ENCODE measurements around the gene USP6NL.

USP6NL gene

GRCh38 chr10:11528286-11528685, 83.2 kb downstream of the USP6NL start:
- Histone ChIP-seq H3K4me1 (ENCODE audit: low read length) (peaks cover 29% of the 10 kb centered on the region), H3K36me3 (replicated peaks; ENCODE audit: low read depth, low read length) (peaks cover 4% of the 10 kb centered on the region), H3K79me2 (ENCODE audit: low read length) (0 out of 2 replicates have a peak, but pooled peaks cover 2% of the 10 kb centered on the region), H4K20me1 (ENCODE audit: insufficient read depth, low read length) (no peaks in the 10 kb centered on the region), H3K4me3 (ENCODE audit: low read length) (no peak overlapping the region), H3K9me3 (ENCODE audit: insufficient read depth, low read length) (no peaks in the 10 kb centered on the region), H3K27ac (ENCODE audit: low read length) (no peak overlapping the region), H3K9ac (ENCODE audit: low read length) (0 out of 2 replicates have a peak overlapping the region, but pooled peaks have one; percentile 23), H2AFZ (ENCODE audit: low read depth, low read length) (no peak overlapping the region), H3K4me2 (ENCODE audit: low read length) (peak overlapping the region; percentile 78; the same call in 1 of the 2 replicates), H3K27me3 (ENCODE audit: low read depth, low read length) (no peaks in the 10 kb centered on the region)
- no peak for TF ChIP-seq EZH2phosphoT487 (IDR thresholded peaks at IDR 0.05; ENCODE audit: low read depth)
- TF ChIP-seq, protein P1, sequence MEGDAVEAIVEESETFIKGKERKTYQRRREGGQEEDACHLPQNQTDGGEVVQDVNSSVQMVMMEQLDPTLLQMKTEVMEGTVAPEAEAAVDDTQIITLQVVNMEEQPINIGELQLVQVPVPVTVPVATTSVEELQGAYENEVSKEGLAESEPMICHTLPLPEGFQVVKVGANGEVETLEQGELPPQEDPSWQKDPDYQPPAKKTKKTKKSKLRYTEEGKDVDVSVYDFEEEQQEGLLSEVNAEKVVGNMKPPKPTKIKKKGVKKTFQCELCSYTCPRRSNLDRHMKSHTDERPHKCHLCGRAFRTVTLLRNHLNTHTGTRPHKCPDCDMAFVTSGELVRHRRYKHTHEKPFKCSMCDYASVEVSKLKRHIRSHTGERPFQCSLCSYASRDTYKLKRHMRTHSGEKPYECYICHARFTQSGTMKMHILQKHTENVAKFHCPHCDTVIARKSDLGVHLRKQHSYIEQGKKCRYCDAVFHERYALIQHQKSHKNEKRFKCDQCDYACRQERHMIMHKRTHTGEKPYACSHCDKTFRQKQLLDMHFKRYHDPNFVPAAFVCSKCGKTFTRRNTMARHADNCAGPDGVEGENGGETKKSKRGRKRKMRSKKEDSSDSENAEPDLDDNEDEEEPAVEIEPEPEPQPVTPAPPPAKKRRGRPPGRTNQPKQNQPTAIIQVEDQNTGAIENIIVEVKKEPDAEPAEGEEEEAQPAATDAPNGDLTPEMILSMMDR (IDR thresholded peaks at IDR 0.05; ENCODE audit: low read depth, low read length): no peak

DNA sequence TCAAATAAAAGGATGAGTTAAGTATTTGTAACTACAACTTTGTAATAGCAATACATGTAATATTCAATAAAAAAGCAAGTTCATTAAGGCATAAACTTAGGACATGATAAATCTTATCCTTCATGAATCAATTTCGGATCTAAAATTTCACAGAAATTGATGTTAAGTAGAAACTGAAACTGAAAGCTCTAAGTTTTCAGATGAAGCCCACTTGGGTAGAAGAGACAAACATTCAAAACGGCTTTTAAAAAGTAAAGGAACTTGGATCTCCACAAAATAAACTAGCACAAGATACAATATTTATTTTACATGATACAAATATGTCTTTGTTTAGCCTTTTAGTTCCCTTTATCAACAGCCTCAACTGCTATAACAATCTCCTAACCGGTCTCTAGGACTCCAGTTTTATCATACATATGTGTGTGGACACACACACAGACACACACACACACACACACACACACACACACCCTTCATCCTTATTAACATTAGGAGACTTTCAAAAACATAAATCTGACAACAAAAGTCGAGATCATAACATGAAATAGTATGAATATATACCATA, 83.7 kb downstream of the USP6NL start:
- Histone ChIP-seq H3K27ac (ENCODE audit: low read length) (no peak overlapping the region), H4K20me1 (ENCODE audit: insufficient read depth, low read length) (no peaks in the 10 kb centered on the region), H3K9ac (ENCODE audit: low read length) (peak overlapping the region; percentile 23; the same call in 1 of the 2 replicates), H3K9me3 (ENCODE audit: insufficient read depth, low read length) (no peaks in the 10 kb centered on the region), H3K4me2 (ENCODE audit: low read length) (peak overlapping the region; percentile 78), H3K4me3 (ENCODE audit: low read length) (peak overlapping the region; percentile 59), H3K27me3 (ENCODE audit: low read depth, low read length) (no peaks in the 10 kb centered on the region), H3K79me2 (ENCODE audit: low read length) (0 out of 2 replicates have a peak, but pooled peaks cover 2% of the 10 kb centered on the region), H2AFZ (ENCODE audit: low read depth, low read length) (no peak overlapping the region), H3K36me3 (replicated peaks; ENCODE audit: low read depth, low read length) (peaks cover 4% of the 10 kb centered on the region), H3K4me1 (ENCODE audit: low read length) (peaks cover 30% of the 10 kb centered on the region)
- no peak for TF ChIP-seq EZH2phosphoT487 (IDR thresholded peaks at IDR 0.05; ENCODE audit: low read depth)
- TF ChIP-seq, protein P1 (IDR thresholded peaks at IDR 0.05; ENCODE audit: low read depth, low read length): no peak

DNA sequence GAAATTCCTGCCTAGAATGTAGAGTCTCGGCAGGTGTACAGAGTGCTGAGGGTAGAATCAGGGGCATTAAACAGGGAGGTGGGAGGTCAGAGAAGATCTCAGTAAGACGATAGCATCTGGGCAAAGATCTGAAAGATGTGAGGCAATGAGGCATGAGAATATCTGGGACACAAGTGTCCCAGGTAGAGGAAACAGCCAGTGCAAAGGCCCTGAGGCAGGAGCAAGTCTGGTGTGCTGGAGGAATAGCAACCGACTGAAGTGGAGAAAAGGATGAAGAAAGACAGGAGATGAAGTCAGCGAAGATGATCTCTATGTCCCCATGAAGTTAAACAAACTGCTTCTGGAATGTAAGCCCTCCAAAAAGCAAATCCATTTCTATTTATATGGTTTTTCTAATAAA, 84.4 kb downstream of the USP6NL start:
- no peaks in the 10 kb centered on the region for H4K20me1 ChIP-seq (ENCODE audit: insufficient read depth, low read length)
- H3K4me3 ChIP-seq (ENCODE audit: low read length): no peak overlapping the region
- no peak for TF ChIP-seq EZH2phosphoT487 (IDR thresholded peaks at IDR 0.05; ENCODE audit: low read depth)
- TF ChIP-seq, protein P1 (IDR thresholded peaks at IDR 0.05; ENCODE audit: low read depth, low read length): no peak
- no peaks in the 10 kb centered on the region for H3K9me3 ChIP-seq (ENCODE audit: insufficient read depth, low read length)
- H2AFZ ChIP-seq (ENCODE audit: low read depth, low read length): no peak overlapping the region
- no peaks in the 10 kb centered on the region for H3K27me3 ChIP-seq (ENCODE audit: low read depth, low read length)
- no peak overlapping the region for H3K9ac ChIP-seq (ENCODE audit: low read length)
- H3K36me3 ChIP-seq (replicated peaks; ENCODE audit: low read depth, low read length): peaks cover 4% of the 10 kb centered on the region
- H3K79me2 ChIP-seq (ENCODE audit: low read length): 0 out of 2 replicates have a peak, but pooled peaks cover 2% of the 10 kb centered on the region
- H3K27ac ChIP-seq (ENCODE audit: low read length): no peak overlapping the region
- peaks cover 26% of the 10 kb centered on the region for H3K4me1 ChIP-seq (ENCODE audit: low read length)
- H3K4me2 ChIP-seq (ENCODE audit: low read length): peak overlapping the region; percentile 78

DNA sequence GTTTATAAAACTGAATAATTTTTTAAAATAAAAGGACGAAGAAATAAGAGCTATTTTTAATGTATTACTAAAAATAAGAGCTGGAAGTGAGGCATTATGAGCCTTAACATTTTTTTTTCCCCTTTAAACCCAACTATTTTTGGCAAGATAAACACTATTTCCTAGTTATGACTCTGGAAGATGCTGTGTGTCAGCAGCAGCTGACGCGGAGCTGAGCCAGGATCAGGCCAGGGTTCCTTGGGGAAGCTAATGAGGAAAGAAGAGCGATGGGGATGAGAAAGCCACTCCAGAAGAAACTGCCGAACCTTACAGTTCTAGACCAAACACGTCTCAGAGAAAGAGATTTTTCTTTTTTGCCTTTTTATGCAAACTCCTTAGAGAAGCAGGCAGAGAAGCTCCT, 85.9 kb downstream of the USP6NL start:
- H3K27me3 ChIP-seq (ENCODE audit: low read depth, low read length): no peaks in the 10 kb centered on the region
- peaks cover 22% of the 10 kb centered on the region for H3K4me1 ChIP-seq (ENCODE audit: low read length)
- H3K27ac ChIP-seq (ENCODE audit: low read length): no peak overlapping the region
- no peaks in the 10 kb centered on the region for H4K20me1 ChIP-seq (ENCODE audit: insufficient read depth, low read length)
- H3K4me2 ChIP-seq (ENCODE audit: low read length): no peak overlapping the region
- no peak overlapping the region for H3K9ac ChIP-seq (ENCODE audit: low read length)
- H3K4me3 ChIP-seq (ENCODE audit: low read length): no peak overlapping the region
- H2AFZ ChIP-seq (ENCODE audit: low read depth, low read length): no peak overlapping the region
- H3K9me3 ChIP-seq (ENCODE audit: insufficient read depth, low read length): no peaks in the 10 kb centered on the region
- peaks cover 4% of the 10 kb centered on the region for H3K36me3 ChIP-seq (replicated peaks; ENCODE audit: low read depth, low read length)
- 0 out of 2 replicates have a peak, but pooled peaks cover 2% of the 10 kb centered on the region for H3K79me2 ChIP-seq (ENCODE audit: low read length)
- TF ChIP-seq, protein P1 (IDR thresholded peaks at IDR 0.05; ENCODE audit: low read depth, low read length): no peak
- no peak for TF ChIP-seq EZH2phosphoT487 (IDR thresholded peaks at IDR 0.05; ENCODE audit: low read depth)
